Transverse colon (tissue), 4 donors: ENCODE results near the gene ENAH.

ENCODE experiments used
- POLR2AphosphoS5 ChIP-seq, 3 donors: sonication (generic); formaldehyde crosslinking; IDR thresholded peaks; one replicate each; pipeline ENCODE4 v1.6.1; 2016; ENCODE audit warnings: antibody characterized with exemption in 3 of 3
- TF ChIP-seq, protein P1 (sequence below), 5 experiments: fragments of 200-600 bp in 3 of 5; fragments of 450-650 bp in 2 of 5; sonication (generic) in 3 of 5; IDR thresholded peaks; 1 replicate in 2 of 5; 2 replicates in 3 of 5; pipeline ENCODE4 v1.5.1; 2016 to 2017; ENCODE audit warnings: antibody characterized with exemption in 5 of 5, inconsistent platforms in 3 of 5, mild to moderate bottlenecking in 2 of 5, moderate library complexity in 1 of 5

GRCh38 chr1:225524570-225524969 is 128.4 kb downstream of the ENAH start:
- no peak for TF ChIP-seq POLR2AphosphoS5 (IDR thresholded peaks at IDR 0.05)
- TF ChIP-seq, protein P1, sequence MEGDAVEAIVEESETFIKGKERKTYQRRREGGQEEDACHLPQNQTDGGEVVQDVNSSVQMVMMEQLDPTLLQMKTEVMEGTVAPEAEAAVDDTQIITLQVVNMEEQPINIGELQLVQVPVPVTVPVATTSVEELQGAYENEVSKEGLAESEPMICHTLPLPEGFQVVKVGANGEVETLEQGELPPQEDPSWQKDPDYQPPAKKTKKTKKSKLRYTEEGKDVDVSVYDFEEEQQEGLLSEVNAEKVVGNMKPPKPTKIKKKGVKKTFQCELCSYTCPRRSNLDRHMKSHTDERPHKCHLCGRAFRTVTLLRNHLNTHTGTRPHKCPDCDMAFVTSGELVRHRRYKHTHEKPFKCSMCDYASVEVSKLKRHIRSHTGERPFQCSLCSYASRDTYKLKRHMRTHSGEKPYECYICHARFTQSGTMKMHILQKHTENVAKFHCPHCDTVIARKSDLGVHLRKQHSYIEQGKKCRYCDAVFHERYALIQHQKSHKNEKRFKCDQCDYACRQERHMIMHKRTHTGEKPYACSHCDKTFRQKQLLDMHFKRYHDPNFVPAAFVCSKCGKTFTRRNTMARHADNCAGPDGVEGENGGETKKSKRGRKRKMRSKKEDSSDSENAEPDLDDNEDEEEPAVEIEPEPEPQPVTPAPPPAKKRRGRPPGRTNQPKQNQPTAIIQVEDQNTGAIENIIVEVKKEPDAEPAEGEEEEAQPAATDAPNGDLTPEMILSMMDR (IDR thresholded peaks at IDR 0.05), result no peak
